ENCODE measurements around the gene KIAA1217.

KIAA1217 gene

DNA sequence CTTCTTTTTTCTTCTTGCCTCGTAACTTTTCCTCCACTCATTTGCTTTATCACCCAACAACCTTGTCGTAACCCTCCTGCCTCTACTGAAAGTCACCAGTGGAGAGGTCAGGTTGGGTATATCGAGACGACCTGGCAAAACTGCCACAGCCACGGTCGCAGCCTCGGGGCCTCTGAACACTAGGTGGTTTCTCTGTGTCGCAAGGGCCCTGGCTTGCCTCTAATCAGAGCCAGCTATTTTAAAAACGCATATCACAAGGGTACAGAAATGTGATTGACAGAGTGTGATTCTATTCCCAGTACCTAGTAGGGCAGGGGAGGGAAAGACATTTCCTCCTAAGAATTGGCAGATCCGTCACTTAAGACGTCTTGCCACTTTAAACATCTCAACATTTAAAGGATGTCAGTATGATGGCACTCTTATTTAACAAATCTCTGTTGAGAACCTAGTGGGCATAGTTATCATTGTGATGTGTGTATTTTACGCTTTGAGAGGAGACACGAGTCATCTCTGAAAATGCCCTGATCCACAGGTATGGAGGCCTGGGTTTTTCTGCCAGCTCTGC lies 317.2 kb downstream of the KIAA1217 start:
- Histone ChIP-seq H3K9ac (ENCODE audit: low read length) (no peak overlapping the region), H3K9me3 (ENCODE audit: control insufficient read depth, low read length) (no peaks in the 10 kb centered on the region), H3K36me3 (ENCODE audit: control insufficient read depth, insufficient read depth, low read length) (no peaks in the 10 kb centered on the region), H3K4me1 (ENCODE audit: control insufficient read depth, insufficient read depth, low read length) (no peaks in the 10 kb centered on the region), H3K27me3 (ENCODE audit: control insufficient read depth, insufficient read depth, low read length) (no peaks in the 10 kb centered on the region), H3K4me3 (ENCODE audit: low read length) (no peak overlapping the region)

DNA sequence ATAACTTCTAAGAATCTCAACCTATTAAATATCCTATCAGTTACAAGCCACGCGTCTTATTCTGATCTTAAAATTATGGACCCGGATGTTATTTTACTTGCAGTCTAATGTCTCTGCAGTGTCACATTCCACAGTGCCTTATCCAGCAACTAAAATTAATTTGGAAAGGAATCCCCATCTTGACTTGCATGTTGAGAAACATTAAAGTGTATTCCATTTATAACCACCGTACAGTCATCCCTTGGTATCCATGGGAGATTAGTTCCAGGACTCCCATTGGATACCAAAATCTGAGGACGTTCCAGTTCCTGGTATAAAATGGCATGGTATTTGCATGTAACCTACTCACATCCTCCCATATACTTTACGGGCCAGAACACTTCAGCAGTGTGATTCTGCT lies 320.0 kb downstream of the KIAA1217 start:
- Histone ChIP-seq H3K36me3 (ENCODE audit: control insufficient read depth, insufficient read depth, low read length) (peaks cover 6% of the 10 kb centered on the region), H3K27me3 (ENCODE audit: control insufficient read depth, insufficient read depth, low read length) (no peaks in the 10 kb centered on the region), H3K9ac (ENCODE audit: low read length) (no peak overlapping the region), H3K9me3 (ENCODE audit: control insufficient read depth, low read length) (no peaks in the 10 kb centered on the region), H3K4me1 (ENCODE audit: control insufficient read depth, insufficient read depth, low read length) (no peaks in the 10 kb centered on the region), H3K4me3 (ENCODE audit: low read length) (no peak overlapping the region)

DNA sequence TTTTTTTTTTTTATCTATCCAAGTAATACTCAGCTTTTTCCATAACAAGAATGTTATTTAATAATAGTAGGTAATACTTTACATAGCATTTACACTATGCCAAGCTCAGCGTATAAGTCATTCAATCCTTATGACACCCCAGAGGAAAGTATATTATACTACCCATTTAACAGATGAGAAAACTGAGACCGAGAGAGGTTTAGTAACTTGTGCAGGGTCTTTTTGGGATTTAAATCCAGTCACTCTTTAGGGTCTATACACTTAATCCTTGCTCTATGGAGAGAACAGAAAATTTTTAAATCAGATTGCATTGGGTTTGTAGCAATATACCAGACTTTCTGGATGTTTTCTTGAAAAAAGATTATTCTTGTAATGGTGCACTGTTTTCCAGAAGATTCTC lies 322.5 kb downstream of the KIAA1217 start:
- H3K36me3 ChIP-seq (ENCODE audit: control insufficient read depth, insufficient read depth, low read length), result peaks cover 9% of the 10 kb centered on the region
- H3K4me3 ChIP-seq (ENCODE audit: low read length), result no peak overlapping the region
- H3K27me3 ChIP-seq (ENCODE audit: control insufficient read depth, insufficient read depth, low read length), result no peaks in the 10 kb centered on the region
- no peaks in the 10 kb centered on the region for H3K9me3 ChIP-seq (ENCODE audit: control insufficient read depth, low read length)
- no peaks in the 10 kb centered on the region for H3K4me1 ChIP-seq (ENCODE audit: control insufficient read depth, insufficient read depth, low read length)
- no peak overlapping the region for H3K9ac ChIP-seq (ENCODE audit: low read length)

DNA sequence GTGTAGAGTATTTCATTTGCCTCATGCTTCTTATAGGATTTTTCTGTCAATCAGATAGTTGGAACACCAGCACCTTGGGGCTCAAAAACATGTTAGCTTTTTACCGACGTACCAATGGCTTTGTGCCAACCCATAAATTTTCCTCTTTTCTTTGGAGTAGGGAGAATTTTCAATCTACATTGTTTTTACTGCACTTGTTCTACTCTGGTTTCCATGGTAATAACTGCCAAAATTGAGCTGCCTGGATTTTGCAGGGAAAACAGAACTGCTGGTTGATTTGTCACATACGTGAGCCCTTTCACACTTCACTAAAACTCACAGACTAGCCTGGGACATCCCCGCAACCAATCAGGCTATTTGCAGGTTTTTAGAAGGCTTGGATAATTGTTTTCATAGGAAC lies 325.0 kb downstream of the KIAA1217 start:
- Histone ChIP-seq H3K36me3 (ENCODE audit: control insufficient read depth, insufficient read depth, low read length) (peaks cover 9% of the 10 kb centered on the region), H3K4me3 (ENCODE audit: low read length) (no peak overlapping the region), H3K9ac (ENCODE audit: low read length) (no peak overlapping the region), H3K27me3 (ENCODE audit: control insufficient read depth, insufficient read depth, low read length) (no peaks in the 10 kb centered on the region), H3K4me1 (ENCODE audit: control insufficient read depth, insufficient read depth, low read length) (no peaks in the 10 kb centered on the region), H3K9me3 (ENCODE audit: control insufficient read depth, low read length) (no peaks in the 10 kb centered on the region)

DNA sequence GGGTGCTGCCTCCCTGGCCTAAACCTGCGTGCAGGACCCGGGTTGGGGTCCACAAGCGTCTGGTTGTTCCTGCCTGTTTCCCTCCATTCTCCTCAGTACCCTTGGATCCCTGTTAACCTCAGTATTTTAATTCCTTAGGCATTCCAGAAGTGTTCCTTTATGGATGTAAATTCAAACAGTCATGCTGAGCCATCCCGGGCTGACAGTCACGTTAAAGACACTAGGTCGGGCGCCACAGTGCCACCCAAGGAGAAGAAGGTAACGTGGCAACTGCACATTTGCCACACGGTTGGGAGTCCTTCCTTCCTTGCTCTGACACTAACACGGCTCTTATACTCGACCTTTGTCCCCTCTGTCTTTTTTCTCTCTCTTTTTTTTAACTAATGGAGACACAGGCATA lies 327.7 kb downstream of the KIAA1217 start:
- Histone ChIP-seq H3K36me3 (ENCODE audit: control insufficient read depth, insufficient read depth, low read length) (peaks cover 9% of the 10 kb centered on the region), H3K9me3 (ENCODE audit: control insufficient read depth, low read length) (no peaks in the 10 kb centered on the region), H3K4me1 (ENCODE audit: control insufficient read depth, insufficient read depth, low read length) (peaks cover 8% of the 10 kb centered on the region), H3K27me3 (ENCODE audit: control insufficient read depth, insufficient read depth, low read length) (no peaks in the 10 kb centered on the region), H3K9ac (ENCODE audit: low read length) (no peak overlapping the region), H3K4me3 (ENCODE audit: low read length) (no peak overlapping the region)

DNA sequence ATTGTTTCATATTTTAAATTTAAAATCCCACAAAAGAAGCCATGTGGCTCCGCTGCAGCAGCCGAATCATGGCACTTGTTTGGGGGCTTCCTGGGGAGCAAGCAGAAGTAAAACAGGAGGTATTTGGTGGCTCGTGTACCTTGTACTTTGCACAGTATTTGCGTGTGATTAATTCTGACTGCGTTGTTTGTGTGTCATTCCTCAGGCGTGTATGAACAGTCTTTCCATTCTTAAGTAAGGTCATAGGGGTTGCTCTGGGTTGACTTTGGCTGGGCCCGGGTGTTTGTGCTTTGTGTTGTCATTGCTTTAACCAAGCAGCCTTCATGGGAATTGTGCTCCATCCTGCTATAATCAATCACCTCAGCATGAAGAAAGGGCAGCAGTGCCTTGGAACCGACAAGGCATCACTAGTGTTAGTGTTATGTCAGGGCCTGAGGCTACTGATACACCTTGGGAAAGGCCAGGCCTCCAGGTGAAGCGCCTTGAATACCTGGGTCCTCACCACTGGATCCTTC lies 332.4 kb downstream of the KIAA1217 start:
- Histone ChIP-seq H3K9me3 (ENCODE audit: control insufficient read depth, low read length) (no peaks in the 10 kb centered on the region), H3K4me3 (ENCODE audit: low read length) (no peak overlapping the region), H3K9ac (ENCODE audit: low read length) (no peak overlapping the region), H3K4me1 (ENCODE audit: control insufficient read depth, insufficient read depth, low read length) (peaks cover 11% of the 10 kb centered on the region), H3K36me3 (ENCODE audit: control insufficient read depth, insufficient read depth, low read length) (peaks cover 10% of the 10 kb centered on the region), H3K27me3 (ENCODE audit: control insufficient read depth, insufficient read depth, low read length) (no peaks in the 10 kb centered on the region)

DNA sequence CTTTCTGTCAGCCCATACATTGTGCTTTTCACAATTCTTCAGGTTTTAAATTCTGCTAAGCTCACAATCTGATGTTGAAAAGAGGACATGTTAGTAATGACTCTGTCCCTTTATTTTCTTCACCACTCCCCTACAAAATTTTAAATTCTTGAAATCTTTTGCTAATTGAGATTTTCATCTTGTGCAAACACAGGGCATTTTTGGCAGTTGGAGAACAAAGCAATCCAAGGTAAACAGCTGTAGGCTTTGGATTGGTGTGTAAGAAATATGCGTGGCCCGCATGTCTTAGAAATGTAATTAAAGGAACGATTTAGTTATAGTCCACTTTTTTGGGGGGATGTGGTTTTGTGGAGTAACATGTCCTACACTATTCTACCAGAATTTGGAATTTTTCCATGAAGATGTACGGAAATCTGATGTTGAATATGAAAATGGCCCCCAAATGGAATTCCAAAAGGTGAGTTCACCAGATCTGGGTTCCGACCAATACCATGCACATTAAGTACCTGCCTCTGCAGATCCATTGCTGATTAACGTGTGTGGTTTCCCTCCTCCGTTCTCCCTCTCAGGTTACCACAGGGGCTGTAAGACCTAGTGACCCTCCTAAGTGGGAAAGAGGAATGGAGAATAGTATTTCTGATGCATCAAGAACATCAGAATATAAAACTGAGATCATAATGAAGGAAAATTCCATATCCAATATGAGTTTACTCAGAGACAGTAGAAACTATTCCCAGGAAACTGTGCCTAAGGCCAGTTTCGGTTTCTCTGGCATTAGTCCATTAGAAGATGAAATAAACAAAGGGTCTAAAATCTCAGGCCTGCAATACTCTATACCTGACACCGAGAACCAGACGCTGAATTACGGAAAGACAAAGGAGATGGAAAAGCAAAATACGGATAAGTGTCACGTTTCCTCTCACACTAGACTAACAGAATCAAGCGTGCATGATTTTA lies 333.7 kb downstream of the KIAA1217 start:
- Histone ChIP-seq H3K4me3 (ENCODE audit: low read length) (no peak overlapping the region), H3K27me3 (ENCODE audit: control insufficient read depth, insufficient read depth, low read length) (no peaks in the 10 kb centered on the region), H3K9me3 (ENCODE audit: control insufficient read depth, low read length) (no peaks in the 10 kb centered on the region), H3K36me3 (ENCODE audit: control insufficient read depth, insufficient read depth, low read length) (peaks cover 11% of the 10 kb centered on the region), H3K9ac (ENCODE audit: low read length) (no peak overlapping the region), H3K4me1 (ENCODE audit: control insufficient read depth, insufficient read depth, low read length) (peaks cover 11% of the 10 kb centered on the region)

DNA sequence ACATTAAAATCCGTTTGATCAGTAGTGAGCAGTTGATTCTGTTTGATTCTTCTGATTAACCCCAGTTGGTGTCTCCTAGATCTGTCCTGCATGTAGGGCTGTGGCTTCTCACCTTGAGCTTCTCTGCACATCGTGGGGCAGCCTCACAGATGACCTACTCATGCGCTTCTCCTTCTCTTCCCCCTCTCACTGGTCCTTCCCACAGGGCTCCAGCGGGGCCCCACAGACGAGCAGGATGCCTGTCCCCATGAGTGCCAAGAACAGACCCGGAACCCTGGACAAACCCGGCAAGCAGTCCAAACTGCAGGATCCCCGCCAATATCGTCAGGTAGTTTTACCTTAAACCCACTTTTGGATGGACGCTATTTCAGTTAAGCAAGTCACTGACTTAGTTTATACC lies 335.8 kb downstream of the KIAA1217 start:
- Histone ChIP-seq H3K4me3 (ENCODE audit: low read length) (no peak overlapping the region), H3K9ac (ENCODE audit: low read length) (no peak overlapping the region), H3K9me3 (ENCODE audit: control insufficient read depth, low read length) (no peaks in the 10 kb centered on the region), H3K4me1 (ENCODE audit: control insufficient read depth, insufficient read depth, low read length) (peaks cover 11% of the 10 kb centered on the region), H3K36me3 (ENCODE audit: control insufficient read depth, insufficient read depth, low read length) (peaks cover 11% of the 10 kb centered on the region), H3K27me3 (ENCODE audit: control insufficient read depth, insufficient read depth, low read length) (no peaks in the 10 kb centered on the region)

DNA sequence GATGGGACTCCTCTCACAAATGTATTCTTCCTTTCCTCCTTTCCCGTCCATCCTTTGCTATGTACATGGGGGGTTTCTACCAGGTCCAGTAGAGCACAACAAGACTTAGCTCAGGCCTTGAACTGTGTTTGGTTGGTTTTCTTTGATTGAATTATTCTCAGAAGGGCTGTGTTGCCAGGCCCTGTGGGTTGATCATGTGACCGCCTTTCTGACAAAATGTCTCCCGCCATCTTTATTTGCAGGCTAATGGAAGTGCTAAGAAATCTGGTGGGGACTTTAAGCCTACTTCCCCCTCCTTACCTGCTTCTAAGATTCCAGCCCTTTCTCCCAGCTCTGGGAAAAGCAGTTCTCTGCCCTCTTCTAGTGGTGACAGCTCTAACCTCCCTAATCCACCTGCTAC lies 336.6 kb downstream of the KIAA1217 start:
- H3K9ac ChIP-seq (ENCODE audit: low read length), result no peak overlapping the region
- no peaks in the 10 kb centered on the region for H3K9me3 ChIP-seq (ENCODE audit: control insufficient read depth, low read length)
- peaks cover 11% of the 10 kb centered on the region for H3K4me1 ChIP-seq (ENCODE audit: control insufficient read depth, insufficient read depth, low read length)
- peaks cover 11% of the 10 kb centered on the region for H3K36me3 ChIP-seq (ENCODE audit: control insufficient read depth, insufficient read depth, low read length)
- H3K27me3 ChIP-seq (ENCODE audit: control insufficient read depth, insufficient read depth, low read length), result no peaks in the 10 kb centered on the region
- H3K4me3 ChIP-seq (ENCODE audit: low read length), result no peak overlapping the region

DNA sequence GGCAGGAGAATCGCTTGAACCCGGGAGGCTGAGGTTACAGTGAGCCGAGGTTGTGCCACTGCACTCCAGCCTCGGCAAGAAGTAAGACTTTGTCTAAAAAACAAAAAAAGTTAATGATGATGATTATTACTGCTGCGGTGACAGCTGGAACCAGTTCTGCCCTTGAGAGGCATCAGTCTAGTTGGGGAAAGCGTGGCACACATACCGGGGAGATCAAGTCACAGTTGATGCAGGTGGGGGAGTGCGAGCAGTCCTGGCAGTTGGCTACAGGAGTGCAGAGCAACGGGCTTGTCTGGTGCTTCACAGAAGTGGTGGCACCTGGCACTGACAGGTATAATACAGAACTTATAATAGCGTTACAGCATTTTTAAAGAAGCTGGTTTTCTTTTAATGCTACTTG lies 341.7 kb downstream of the KIAA1217 start:
- no peaks in the 10 kb centered on the region for H3K27me3 ChIP-seq (ENCODE audit: control insufficient read depth, insufficient read depth, low read length)
- peaks cover 6% of the 10 kb centered on the region for H3K36me3 ChIP-seq (ENCODE audit: control insufficient read depth, insufficient read depth, low read length)
- H3K9ac ChIP-seq (ENCODE audit: low read length), result no peak overlapping the region
- no peaks in the 10 kb centered on the region for H3K9me3 ChIP-seq (ENCODE audit: control insufficient read depth, low read length)
- no peak overlapping the region for H3K4me3 ChIP-seq (ENCODE audit: low read length)
- peaks cover 16% of the 10 kb centered on the region for H3K4me1 ChIP-seq (ENCODE audit: control insufficient read depth, insufficient read depth, low read length)

DNA sequence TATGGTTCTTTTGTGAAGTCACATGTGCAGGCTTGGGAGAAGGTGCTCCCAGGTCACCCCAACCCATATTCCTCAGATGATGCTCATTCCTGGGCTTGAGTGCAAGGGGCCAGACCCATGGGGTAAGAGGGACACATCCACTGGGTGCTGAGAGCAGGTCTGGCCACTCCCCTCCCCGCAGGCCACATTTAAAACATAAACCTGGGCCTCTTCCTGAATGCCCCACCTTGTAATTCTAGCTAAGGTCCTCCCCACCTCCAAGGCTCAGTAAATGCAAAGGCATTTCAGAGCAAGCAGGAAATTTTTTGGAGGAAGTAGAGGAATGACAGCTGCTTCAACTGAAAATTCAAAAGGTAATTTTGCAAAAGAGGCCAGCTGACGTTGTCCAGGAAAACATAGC lies 342.2 kb downstream of the KIAA1217 start:
- Histone ChIP-seq H3K36me3 (ENCODE audit: control insufficient read depth, insufficient read depth, low read length) (peaks cover 2% of the 10 kb centered on the region), H3K4me3 (ENCODE audit: low read length) (no peak overlapping the region), H3K9me3 (ENCODE audit: control insufficient read depth, low read length) (no peaks in the 10 kb centered on the region), H3K27me3 (ENCODE audit: control insufficient read depth, insufficient read depth, low read length) (no peaks in the 10 kb centered on the region), H3K9ac (ENCODE audit: low read length) (no peak overlapping the region), H3K4me1 (ENCODE audit: control insufficient read depth, insufficient read depth, low read length) (peaks cover 16% of the 10 kb centered on the region)

DNA sequence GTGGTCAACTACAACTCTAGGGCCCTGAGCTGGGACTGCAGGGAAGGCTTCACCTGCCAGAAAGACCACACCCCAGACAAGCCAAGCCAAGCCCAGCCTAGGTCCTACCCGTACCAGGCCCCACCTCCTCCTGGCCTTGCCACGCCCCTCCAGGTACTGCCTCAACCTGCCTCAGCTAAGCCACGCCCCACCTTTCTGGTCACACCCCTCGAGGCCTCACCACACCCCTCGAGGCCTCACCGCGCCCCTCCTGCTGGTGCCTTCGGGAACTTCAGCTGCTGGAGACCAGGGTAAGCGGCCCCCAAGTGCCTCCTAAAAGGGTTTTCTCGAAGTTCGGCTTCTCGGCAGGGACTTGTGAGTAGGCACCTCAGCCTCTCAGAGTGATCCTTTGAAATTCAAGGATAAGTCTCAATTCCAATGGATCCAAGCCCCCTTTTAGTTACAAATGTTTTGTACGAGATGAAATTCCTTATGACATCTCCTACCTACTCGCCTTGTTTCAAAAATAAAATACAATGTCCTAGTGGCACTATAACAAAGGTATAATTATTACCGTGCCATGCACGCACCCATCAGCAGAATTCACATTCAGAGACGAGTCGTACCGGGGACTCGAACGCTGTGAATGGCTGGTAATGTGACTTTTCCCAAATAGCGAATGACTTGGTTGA lies 343.5 kb downstream of the KIAA1217 start:
- peaks cover 22% of the 10 kb centered on the region for H3K4me1 ChIP-seq (ENCODE audit: control insufficient read depth, insufficient read depth, low read length)
- H3K36me3 ChIP-seq (ENCODE audit: control insufficient read depth, insufficient read depth, low read length), result no peaks in the 10 kb centered on the region
- no peaks in the 10 kb centered on the region for H3K9me3 ChIP-seq (ENCODE audit: control insufficient read depth, low read length)
- no peaks in the 10 kb centered on the region for H3K27me3 ChIP-seq (ENCODE audit: control insufficient read depth, insufficient read depth, low read length)
- no peak overlapping the region for H3K4me3 ChIP-seq (ENCODE audit: low read length)
- no peak overlapping the region for H3K9ac ChIP-seq (ENCODE audit: low read length)

Measured in mucosa of stomach (tissue), 1 donor.